ENCODE data around the gene CLIC6.
"Not testable (repeated sequence)": the region's sequence is repeated elsewhere in the genome, so short reads cannot be mapped to it uniquely, and the experiment has no call there.

The CLIC6 gene

DNA sequence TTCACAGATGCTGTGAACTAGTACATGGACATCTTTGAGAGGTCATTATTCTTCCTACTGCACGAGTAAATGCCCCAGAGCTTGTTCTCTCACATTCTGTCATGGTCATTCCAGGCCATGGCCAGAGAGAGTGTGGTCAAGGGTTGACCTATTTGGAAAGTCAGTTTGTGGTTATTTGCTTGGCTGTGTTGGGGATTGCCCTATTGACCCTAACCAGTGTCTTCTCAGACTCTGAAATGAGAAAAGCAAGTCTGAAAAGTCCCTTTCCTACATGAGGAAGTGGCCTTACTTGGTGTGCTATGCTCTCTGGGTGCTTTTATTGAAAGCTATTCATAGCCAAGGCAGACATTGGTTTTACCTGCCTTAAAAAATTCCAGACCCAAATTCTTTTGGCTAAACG, 26.6 kb downstream of the CLIC6 start:
- no peak for DNase-seq

DNA sequence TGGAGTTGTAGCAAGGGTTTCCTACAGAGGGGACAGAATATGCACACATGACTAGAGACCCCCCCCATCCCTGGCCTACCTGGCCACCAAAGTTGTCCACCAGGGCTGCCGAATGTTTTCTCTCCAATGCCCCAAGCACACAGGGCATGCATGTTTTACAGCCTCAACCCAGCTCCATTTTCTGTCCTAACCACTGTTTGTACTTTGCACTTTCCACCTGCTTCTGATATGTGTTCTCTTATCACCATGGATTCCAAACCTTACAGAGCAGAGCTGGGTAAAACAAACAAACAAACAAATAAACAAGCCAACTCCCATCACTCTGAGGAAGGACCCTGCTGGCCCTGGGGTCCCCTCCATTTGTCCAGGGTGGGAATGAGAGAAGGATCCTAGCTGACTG, 27.3 kb downstream of the CLIC6 start:
- DNase-seq, result no peak

DNA sequence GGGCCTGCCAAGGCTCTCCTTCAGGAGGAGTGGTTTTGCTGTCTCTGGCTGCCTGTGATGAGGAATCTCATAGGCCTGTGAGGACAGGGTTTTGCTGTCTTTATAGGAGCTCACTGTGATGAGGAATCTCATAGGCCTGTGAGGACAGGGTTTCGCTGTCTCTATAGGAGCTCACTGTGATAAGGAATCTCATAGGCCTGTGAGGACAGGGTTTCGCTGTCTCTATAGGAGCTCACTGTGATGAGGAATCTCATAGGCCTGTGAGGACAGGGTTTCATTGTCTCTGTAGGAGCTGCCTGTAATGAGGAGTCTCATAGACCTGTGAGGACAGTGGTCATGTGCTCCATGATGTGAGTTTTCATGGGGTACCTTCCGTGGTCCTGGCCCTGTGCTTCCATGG, 29.0 kb downstream of the CLIC6 start:
- no peak for DNase-seq

DNA sequence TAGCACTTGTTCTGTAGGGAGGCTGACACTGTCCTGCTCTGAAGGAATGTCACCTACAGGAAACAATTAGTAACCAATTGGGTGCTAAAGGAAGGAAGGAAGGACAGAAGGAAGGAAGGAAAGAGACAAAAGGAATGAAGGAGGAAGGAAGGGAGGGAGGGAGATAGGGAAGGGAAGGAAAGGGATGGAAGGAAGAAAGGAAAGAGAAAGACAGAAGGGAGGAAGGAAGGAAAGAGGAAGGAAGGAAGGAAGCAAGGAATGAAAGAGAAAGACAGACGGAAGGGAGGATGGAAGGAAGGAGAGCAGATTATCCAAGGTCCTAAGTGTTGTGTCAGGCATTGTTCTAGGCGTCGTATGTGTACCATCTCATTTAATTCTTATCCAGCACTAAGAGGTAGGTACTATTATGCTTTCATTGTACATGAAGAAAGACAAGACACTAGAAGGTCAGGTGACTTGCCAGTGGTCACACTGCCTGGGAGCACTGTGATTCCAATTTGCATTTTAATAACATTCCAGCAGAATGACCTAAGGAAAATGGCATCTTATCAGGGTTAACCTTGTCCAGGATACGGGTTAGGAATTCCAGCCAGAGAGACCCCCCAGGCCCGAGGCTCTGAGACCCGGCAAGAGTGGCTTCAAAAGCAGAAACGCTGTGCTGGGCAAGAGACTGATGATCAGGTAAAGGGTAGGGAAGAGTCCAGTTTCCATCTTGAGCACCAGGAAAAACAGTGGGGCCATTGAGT, 29.6 kb downstream of the CLIC6 start:
- DNase-seq, result no peak

DNA sequence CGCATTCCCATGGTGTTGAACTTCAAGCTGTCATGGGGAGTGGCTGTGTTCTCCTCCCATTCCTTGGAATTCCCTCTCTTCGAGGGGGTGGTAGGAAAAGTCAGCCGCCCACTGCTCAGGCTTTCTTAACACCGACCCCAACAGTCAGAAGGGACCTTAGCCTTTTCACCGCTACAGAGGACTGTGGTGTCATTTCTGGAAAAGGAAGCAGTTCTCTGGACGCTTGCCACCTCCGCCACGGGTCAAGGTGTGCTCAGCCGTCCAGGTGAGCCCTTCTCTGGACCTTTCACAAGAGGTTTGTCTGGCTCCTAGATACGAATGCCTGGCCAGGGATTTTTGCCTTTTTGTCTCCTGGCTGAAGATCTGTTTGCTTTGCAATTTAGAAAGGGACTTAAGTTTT, 31.8 kb downstream of the CLIC6 start:
- DNase-seq, result no peak

DNA sequence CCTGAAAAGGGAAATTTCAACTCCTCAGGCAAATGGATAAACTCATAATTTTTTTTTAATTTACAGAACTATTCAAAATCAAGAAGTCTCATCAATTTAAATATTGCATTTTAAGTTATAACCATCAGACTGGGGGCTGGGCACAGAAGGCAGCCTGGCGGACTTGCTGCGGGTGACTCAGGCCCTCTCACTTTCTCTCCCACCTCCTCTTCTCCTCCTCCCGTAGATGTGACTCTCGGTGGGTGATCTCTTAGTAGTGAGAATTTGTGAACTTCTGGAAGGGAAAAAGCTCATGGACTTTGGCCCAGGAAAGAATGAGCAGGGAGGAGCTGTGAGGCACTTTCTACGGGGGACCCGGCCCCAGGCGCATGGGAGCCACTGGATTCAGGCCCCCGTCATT, 32.9 kb downstream of the CLIC6 start:
- no peak for DNase-seq

DNA sequence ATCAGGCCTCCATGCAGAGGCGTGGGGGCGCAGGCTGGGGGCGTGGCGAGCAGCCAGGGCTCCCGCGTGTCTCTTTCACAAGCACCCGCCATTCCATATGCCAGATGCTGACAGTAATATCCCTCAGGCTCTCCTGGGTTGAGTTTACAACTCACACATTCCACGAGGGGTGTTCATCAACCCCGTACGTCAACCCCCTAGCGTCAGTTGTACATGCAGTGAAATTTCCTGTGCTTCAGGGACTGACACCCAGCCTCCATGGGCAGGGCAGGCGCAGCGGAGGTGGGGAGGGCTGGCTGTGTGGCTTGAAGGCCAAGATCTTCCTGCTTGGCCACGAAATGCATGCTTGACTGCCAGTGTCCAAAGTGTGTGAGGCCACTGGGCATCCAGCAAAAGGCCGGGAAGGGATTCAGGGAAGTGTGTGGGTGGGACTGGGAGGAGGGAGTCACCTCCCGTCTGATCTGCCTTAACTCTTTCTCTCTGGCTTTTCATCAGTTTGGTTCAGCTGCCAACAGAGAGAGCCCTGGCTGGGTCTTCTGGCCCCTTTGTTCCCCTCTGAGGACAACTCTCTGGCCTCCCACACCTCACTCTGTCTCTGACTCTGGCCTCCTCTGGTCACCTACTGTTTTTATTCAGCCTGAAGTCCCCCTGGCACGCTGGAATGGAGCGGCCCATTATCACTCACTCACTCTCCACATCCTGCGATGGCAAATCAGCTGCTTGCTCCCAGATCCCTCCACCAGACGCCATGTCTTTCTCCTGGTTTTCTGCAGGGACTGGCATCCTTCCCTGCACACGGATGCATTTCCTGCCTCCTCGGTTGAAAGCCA, 33.8 kb downstream of the CLIC6 start:
- no peak for DNase-seq

DNA sequence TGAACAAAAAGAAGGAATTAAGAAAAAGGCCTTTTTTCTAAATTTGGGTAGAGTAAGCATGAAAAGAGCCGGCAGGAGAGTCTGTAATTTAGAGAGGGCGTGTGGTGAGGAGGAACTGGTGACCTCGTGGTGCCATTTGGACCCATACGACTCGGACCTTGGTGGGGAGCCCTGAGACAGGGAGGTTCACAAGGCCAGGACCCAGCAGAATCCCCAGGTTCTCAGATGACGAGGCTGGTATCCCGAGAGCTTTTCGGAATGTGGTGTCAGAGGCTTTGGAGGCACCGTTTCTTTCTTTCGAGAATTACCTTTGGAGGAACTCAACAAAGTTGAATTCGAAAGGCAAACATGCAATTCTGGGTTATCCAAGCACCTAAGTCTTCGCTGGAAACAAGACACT, 34.8 kb downstream of the CLIC6 start:
- no peak for DNase-seq

DNA sequence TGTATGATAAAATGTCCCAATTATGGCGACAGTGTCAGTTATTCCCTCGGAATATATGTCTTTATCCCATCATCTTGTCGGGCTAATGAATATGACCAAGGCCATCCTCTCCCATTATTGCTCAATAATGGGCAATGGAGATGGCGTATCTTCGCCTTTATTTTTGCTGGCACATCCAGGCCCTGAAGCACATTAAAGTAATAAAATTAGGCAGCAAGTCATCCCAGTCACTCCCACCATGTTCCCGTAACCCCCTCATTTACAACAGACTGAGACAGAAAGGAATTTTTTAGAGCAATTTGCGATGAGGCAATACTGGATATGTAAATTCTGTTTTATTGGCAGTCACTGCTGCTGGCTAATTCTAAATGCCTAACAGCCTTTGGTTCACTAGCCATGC, 35.3 kb downstream of the CLIC6 start:
- no peak for DNase-seq

DNA sequence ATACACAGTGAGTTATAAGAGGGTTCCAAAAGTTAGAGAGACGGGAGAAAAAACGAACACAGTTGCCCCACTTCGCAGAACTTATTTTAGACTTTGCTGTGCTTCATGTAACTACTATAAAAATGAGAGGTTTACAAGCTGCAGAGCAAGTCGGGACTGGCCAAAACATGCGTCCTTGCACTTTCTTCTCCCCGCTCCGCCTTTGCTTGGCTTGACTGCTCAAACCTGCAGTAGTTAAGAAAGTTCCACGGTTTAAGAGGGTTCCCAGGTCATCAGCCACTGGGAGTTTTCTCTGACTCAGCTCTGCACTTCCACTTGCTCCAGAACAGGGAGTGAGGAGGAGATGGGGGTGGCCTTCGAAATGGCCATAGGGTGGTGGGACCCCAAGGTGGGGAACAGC, 36.2 kb downstream of the CLIC6 start:
- no peak for DNase-seq

DNA sequence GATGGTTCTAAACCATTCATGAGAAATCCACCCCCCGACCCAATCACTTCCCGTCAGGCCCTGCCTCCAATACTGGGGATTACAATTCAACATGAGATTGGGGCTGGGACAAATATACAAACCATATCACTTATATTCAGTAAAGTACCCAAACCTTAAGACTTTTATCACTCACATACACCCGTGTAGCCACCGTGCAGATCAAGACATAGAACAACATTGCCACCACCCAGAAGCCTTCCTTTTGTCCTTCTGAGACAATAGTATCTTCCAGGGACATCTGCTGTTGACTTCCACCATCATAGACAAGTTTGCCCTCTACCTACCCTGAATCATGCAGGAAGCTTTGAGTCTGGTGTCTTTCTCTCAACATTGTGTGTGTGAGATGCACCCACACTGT, 37.5 kb downstream of the CLIC6 start:
- DNase-seq, result no peak

DNA sequence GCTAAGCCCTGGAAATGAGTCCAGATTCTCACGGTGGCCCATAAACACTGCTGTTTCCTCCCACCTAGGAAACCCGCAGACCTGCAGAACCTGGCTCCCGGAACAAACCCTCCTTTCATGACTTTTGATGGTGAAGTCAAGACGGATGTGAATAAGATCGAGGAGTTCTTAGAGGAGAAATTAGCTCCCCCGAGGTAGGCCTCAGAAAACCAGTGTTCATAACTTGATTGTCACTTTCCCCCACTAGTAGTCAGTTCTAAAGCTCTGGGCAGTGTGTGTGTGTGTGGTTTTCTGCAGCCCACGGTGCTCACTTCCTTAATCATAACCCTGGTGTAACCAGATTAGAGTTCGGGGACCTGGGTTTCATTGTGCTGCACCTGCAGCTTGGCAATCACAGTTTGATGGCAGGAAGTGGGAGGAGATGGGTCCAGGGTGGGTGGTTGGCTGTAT, 39.1 kb downstream of the CLIC6 start:
- DNase-seq, result no peak

DNA sequence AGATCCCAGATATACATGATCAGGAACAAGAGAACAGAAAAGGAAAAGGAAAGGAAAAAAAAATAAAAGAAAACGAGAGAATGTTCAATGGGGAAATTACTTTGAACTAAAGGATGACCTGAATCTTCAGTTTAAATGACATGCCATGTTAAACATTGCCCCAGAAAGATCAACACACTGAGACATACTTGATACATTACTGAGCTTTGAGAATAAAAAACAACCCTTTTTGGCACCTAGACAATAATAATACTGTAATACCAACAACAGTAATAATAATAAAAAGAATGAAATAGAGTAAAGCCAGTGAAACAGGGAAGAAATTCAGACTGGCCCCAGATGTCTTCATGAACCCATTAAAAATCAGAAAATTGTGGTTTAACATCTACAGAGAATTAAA, 44.8 kb downstream of the CLIC6 start:
- DNase-seq, result no peak

DNA sequence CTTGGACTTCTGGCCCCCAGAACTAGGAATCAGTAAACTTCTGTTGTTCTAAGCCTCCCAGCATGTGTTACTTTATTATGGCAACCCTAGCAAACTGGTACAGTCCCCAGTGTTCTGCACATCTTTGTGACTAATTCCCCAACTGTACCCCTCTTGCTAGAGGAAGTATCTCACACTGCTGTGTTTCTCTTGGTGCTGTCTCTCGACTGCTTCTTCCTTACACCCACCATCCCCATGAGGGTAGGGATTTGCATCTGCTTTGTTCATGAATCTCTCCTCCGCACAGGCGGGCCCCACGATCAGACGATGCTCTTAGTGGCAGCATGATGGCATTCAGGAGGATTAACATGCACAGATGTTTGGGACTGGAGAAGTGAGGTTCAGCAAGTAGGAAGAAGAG, 46.7 kb downstream of the CLIC6 start:
- no peak for DNase-seq

DNA sequence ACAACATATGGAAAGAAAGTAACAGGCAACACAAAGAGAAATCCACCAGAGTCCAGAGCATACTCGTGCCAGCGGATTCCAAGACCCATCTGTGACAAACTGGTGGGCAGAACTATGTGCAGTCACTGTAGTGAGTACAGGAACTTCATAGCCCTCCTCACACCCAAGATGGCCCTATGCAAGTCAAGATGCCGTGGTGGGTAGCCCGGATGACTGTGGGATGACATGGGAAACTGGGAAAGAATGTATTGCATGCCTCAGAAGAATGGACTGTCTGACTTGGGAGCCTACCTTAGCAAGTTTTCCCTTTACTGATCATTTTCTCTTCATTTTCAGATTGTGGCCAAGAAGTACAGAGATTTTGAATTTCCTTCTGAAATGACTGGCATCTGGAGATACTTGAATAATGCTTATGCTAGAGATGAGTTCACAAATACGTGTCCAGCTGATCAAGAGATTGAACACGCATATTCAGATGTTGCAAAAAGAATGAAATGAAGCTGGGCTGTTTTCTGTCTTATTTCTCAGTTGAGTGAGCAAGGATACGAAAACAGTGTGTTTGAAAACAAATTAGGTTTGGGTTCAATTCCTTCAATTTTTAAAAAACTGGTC, 47.3 kb downstream of the CLIC6 start:
- no peak for DNase-seq

DNA sequence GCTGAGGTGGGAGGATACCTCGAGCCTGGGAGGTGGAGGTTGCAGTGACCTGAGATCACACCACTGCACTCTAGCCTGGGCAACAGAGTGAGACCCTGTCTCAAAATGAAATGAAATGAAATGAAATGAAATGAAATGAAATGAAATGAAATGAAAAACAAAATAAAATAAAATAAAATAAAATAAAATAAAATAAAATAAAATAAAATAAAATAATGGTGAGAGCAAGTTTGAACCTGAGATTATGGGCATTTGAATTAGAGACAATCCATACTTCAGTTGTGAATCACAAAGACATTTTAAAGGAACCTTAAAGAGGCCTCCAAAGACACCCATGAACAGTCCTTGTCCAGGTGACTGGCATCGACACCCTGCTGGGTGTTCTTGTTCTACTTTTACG, 49.7 kb downstream of the CLIC6 start:
- not testable (repeated sequence) for DNase-seq

DNA sequence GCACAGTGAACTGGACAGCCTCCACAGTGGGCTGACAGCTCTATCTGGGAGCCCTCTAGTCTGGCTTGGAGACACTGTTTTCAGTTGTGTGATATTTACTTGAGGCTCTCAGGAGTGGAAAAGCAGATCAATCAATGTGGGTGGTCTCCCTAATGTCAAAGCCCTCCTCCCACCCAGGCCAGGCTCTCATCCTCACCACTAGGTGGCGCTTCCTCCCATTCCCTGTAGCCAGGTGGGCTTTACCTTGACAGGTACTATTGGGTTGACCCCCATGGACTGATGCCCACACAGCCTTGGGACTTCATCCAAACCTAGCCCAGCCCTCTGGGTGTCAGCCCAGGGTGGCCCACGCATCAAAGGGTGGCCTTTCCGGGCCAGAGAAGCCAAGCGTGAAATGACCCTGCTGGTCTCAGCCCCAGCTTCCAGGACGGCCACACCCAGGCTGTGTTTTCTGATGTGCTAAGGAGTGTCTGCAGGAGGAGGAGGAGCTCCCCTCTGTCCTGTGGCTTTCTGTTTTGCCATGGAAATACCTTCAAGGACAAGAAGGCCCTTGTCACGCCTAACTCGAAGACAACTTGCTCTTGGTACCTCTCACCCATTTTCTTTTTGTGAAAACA, 54.0 kb downstream of the CLIC6 start:
- no peak for DNase-seq

DNA sequence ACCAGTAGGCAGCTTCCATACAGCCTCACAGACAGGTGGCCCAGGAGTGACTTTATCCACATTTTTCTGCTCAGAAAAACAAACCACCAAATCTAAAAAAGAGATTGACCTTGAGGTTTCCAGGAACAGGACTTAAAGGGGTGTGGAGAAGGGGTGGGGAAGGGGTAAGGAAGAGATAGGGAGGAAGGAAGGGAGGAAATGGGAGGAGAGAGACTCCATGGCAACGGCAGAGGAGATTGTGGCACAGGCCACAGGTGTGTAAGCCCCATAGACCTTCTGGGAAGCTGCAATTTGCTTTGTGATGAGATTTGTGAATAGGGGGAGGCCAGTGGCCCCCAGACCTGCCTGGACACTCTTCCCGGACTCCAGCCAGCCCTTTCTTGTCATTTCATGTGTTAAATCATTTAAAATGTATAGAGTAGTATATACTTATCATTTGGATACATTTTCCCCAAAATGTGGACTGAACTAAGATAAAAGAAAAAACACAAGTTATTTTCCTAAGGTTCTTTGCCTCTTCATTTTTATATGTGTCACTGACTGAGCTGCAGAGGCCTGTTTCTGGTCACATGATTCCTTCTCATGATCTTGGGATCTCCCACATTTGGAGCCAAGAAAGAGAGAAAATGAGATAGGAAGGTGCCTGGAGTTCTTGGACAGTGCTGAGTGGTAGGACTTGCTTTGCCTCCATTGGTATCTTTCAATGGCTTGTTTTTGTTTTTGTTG, 55.5 kb downstream of the CLIC6 start:
- no peak for DNase-seq

DNA sequence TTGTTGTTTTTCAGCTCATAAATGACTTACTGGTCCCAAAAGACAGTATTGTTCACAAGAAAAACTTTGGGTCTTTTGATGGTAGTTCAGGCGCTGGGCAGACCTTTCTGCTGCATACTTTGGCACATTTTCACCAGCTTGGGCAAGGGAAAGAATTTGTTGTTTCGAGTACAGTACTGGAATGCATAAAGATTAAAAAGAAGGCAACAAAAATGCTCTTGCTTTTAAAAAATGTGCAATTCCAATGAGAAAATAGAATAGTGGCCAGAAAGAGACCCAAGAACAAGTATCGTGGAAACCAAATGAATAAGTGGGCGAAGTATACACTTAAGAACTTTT, 56.0 kb downstream of the CLIC6 start:
- DNase-seq, result no peak

DNA sequence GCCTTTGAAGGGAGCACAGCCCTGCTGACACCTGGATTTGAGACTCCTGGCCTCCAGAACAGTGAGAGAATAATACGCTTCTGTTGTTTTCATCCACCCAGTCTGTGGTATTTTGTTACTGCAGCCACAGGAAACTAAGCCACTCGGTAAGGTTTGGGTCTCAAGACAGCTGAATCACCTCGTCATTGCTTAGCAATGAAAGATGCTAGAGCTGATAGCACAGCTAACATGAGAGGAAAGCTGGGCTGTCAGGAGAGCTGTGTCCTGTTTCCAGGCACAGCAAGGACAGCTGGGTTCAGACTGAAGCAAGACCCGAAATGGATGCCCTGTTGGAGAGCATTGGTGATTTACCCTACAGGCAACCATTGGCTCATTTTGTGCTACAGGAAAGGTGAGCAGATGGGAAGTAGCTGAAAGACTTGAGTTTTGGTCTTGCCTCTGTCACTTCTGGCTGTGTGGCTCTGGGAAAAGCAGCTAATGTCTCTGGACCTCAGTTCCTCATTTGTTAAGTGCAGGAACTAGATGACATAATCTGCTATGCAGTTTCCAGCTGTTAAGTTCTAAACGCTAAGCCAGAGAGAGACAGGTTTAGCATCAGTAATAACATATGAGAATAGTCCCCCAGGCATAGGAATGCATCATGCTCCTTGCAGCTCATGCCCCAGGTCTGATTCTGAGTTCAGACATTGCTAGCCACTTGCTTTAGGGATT, 58.0 kb downstream of the CLIC6 start:
- no peak for DNase-seq

DNA sequence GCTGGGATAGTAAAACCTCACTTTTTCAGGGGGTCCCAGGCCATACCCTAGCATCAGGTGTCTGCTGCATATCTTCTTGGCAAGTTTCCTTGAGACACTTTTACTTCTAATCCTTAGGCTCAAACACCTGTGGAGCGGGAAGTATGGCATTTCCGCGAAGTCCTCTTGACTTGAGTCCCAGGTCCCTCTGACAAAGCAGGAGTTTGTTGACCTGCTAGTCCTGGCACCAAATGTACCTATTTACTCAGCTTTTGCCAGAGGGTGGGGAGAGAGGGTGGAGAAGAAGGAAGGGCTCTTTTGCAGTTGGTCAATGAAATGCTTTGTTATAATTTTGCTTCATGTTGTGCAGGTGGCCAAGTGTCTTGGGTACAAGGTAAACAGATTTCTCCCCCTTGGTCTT, 59.7 kb downstream of the CLIC6 start:
- no peak for DNase-seq

DNA sequence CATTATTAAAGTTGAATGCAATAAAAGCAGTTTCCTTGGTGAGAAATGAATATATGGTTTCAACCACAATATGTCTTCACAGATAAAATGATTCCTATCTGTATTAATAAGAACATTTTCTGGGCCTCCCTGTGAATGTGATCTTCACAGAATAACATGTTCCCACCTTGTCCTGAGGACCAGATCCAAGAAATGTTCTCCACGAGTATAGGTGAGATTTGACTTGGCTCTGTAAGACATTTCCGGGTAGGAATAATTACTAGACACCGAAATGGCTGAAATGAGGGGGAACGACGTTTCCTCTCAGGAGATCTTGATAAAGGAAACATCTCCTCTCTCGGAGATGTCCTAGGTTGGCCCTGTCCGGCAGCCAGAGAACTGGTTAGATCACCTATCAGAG, 61.4 kb downstream of the CLIC6 start:
- DNase-seq, result no peak
